ENCODE measurements around the gene RAP2B. TPM values are rescaled to one million over a fixed set of nuclear protein-coding genes. Genes with fewer than 3 reads are reported as not detected.

The RAP2B gene
- total RNA-seq, 2 experiments from 2014 or later, result 13.8 to 14.8 TPM

DNA sequence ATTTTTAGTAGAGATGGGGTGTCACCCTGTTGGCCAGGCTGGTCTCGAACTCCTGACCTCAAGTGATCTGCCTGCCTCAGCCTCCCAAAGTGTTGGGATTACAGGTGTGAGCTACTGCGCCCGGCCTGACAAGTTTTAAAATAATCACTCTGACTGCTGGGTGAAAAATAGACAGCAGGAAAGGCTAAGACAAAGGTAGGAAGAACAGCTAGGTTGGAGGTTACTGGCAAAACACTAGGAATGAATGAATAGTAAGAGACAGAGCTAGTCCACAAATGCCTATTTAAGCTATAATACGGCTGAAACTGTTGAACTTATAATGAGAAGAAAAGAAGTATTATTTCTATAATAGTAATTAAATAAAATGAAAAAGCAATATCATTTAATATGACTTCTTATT lies 46.7 kb upstream of the RAP2B start:
- H3K4me1 Mint-ChIP-seq (ENCODE audit: low read depth), result no peaks in the 10 kb centered on the region
- H3K27ac ChIP-seq (ENCODE audit: low read depth in 1 of 2, low read length in 2 of 2), result no peak overlapping the region
- CTCF ChIA-PET, result no interaction called here
- H3K9me3 ChIP-seq (ENCODE audit: control insufficient read depth in 1 of 2, insufficient read depth in 1 of 2, low read length in 2 of 2), result no peaks in the 10 kb centered on the region
- POLR2A ChIA-PET, result no interaction called here
- ATAC-seq (ENCODE audit: poor library complexity), result no peak
- TF ChIP-seq, protein P1, sequence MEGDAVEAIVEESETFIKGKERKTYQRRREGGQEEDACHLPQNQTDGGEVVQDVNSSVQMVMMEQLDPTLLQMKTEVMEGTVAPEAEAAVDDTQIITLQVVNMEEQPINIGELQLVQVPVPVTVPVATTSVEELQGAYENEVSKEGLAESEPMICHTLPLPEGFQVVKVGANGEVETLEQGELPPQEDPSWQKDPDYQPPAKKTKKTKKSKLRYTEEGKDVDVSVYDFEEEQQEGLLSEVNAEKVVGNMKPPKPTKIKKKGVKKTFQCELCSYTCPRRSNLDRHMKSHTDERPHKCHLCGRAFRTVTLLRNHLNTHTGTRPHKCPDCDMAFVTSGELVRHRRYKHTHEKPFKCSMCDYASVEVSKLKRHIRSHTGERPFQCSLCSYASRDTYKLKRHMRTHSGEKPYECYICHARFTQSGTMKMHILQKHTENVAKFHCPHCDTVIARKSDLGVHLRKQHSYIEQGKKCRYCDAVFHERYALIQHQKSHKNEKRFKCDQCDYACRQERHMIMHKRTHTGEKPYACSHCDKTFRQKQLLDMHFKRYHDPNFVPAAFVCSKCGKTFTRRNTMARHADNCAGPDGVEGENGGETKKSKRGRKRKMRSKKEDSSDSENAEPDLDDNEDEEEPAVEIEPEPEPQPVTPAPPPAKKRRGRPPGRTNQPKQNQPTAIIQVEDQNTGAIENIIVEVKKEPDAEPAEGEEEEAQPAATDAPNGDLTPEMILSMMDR (IDR thresholded peaks at IDR 0.05), result no peak
- no peaks in the 10 kb centered on the region for H3K36me3 ChIP-seq (ENCODE audit: insufficient read depth, low read length)
- no peak overlapping the region for H3K4me3 ChIP-seq (ENCODE audit: low read length)
- H3K4me1 ChIP-seq (ENCODE audit: insufficient read depth, low read length), result no peaks in the 10 kb centered on the region
- H3K27me3 Mint-ChIP-seq, result peaks cover 4% of the 10 kb centered on the region
- H3K27me3 ChIP-seq (ENCODE audit: control insufficient read depth in 1 of 2, insufficient read depth in 2 of 2, low read length in 2 of 2), result no peaks in the 10 kb centered on the region
- no peak overlapping the region for H3K27ac Mint-ChIP-seq
- H3K9me3 Mint-ChIP-seq, result no peaks in the 10 kb centered on the region
- intact Hi-C loops (cut with DNase I, micrococcal nuclease), result no loop called here
- no peak for DNase-seq
- no peak overlapping the region for H3K4me3 Mint-ChIP-seq
- no peaks in the 10 kb centered on the region for H3K36me3 Mint-ChIP-seq (ENCODE audit: low read depth)

- ATAC-seq (ENCODE audit: poor library complexity) (no peak), DNase-seq (no peak)
- TF ChIP-seq, protein P1 (IDR thresholded peaks at IDR 0.05), result no peak
- POLR2A ChIA-PET, result no interaction called here
- no peaks in the 10 kb centered on the region for H3K27me3 ChIP-seq (ENCODE audit: control insufficient read depth in 1 of 2, insufficient read depth in 2 of 2, low read length in 2 of 2)
- H3K9me3 ChIP-seq (ENCODE audit: control insufficient read depth in 1 of 2, insufficient read depth in 1 of 2, low read length in 2 of 2), result no peaks in the 10 kb centered on the region
- H3K27me3 Mint-ChIP-seq, result no peaks in the 10 kb centered on the region
- H3K36me3 Mint-ChIP-seq (ENCODE audit: low read depth), result no peaks in the 10 kb centered on the region
- H3K4me3 Mint-ChIP-seq, result no peak overlapping the region
- H3K4me1 Mint-ChIP-seq (ENCODE audit: low read depth), result no peaks in the 10 kb centered on the region
- CTCF ChIA-PET, result no interaction called here
- intact Hi-C loops (cut with DNase I, micrococcal nuclease), result no loop called here
- no peak overlapping the region for H3K27ac Mint-ChIP-seq
- no peak overlapping the region for H3K4me3 ChIP-seq (ENCODE audit: low read length)
- no peak overlapping the region for H3K27ac ChIP-seq (ENCODE audit: low read depth in 1 of 2, low read length in 2 of 2)
- peaks cover 5% of the 10 kb centered on the region for H3K9me3 Mint-ChIP-seq
- H3K4me1 ChIP-seq (ENCODE audit: insufficient read depth, low read length), result no peaks in the 10 kb centered on the region
- H3K36me3 ChIP-seq (ENCODE audit: insufficient read depth, low read length), result no peaks in the 10 kb centered on the region
Observed at GRCh38 chr3:153127788-153128187, 34.2 kb upstream of the RAP2B start.

- Mint-ChIP-seq H3K27me3 (no peaks in the 10 kb centered on the region), H3K9me3 (peaks cover under 1% of the 10 kb centered on the region), H3K27ac (no peak overlapping the region), H3K36me3 (ENCODE audit: low read depth) (no peaks in the 10 kb centered on the region), H3K4me3 (no peak overlapping the region), H3K4me1 (ENCODE audit: low read depth) (no peaks in the 10 kb centered on the region)
- H3K36me3 ChIP-seq (ENCODE audit: insufficient read depth, low read length), result no peaks in the 10 kb centered on the region
- H3K27ac ChIP-seq (ENCODE audit: low read depth in 1 of 2, low read length in 2 of 2), result no peak overlapping the region
- no peaks in the 10 kb centered on the region for H3K4me1 ChIP-seq (ENCODE audit: insufficient read depth, low read length)
- H3K9me3 ChIP-seq (ENCODE audit: control insufficient read depth in 1 of 2, insufficient read depth in 1 of 2, low read length in 2 of 2), result no peaks in the 10 kb centered on the region
- no peak overlapping the region for H3K4me3 ChIP-seq (ENCODE audit: low read length)
- POLR2A ChIA-PET, result no interaction called here
- DNase-seq (no peak), ATAC-seq (ENCODE audit: poor library complexity) (no peak)
- CTCF ChIA-PET, result no interaction called here
- intact Hi-C loops (cut with DNase I, micrococcal nuclease), result no loop called here
- no peaks in the 10 kb centered on the region for H3K27me3 ChIP-seq (ENCODE audit: control insufficient read depth in 1 of 2, insufficient read depth in 2 of 2, low read length in 2 of 2)
- TF ChIP-seq, protein P1 (IDR thresholded peaks at IDR 0.05), result no peak
Observed at GRCh38 chr3:153129426-153129825, 32.6 kb upstream of the RAP2B start.

All from CD4-positive, alpha-beta T cell (primary cell).